Measurements from ENCODE around the gene AUP1.
"Not testable (repeated sequence)": the region's sequence is repeated elsewhere in the genome, so short reads cannot be mapped to it uniquely, and the experiment has no call there.

The AUP1 gene

GRCh38 chr2:74569686-74570085 lies 40.2 kb upstream of the AUP1 start:
- Histone ChIP-seq H3K4me1 (ENCODE audit: control insufficient read depth, insufficient read depth, low read length, poor library complexity, severe bottlenecking) (no peaks in the 10 kb centered on the region), H3K36me3 (ENCODE audit: control insufficient read depth, insufficient read depth, low read length) (no peaks in the 10 kb centered on the region), H3K27ac (ENCODE audit: insufficient read depth, low read length, poor library complexity, severe bottlenecking) (no peak overlapping the region), H3K27me3 (replicated peaks; ENCODE audit: control insufficient read depth, insufficient read depth, low read length, poor library complexity, severe bottlenecking) (no peaks in the 10 kb centered on the region), H3K4me3 (ENCODE audit: insufficient read depth, low read depth, low read length, poor library complexity, severe bottlenecking) (no peak overlapping the region), H3K9me3 (ENCODE audit: control insufficient read depth, low read length) (no peaks in the 10 kb centered on the region)
- no peak for DNase-seq

GRCh38 chr2:74567881-74568280 lies 38.4 kb upstream of the AUP1 start:
- no peaks in the 10 kb centered on the region for H3K36me3 ChIP-seq (ENCODE audit: control insufficient read depth, insufficient read depth, low read length)
- H3K27me3 ChIP-seq (replicated peaks; ENCODE audit: control insufficient read depth, insufficient read depth, low read length, poor library complexity, severe bottlenecking), result peaks cover 3% of the 10 kb centered on the region
- no peaks in the 10 kb centered on the region for H3K4me1 ChIP-seq (ENCODE audit: control insufficient read depth, insufficient read depth, low read length, poor library complexity, severe bottlenecking)
- H3K4me3 ChIP-seq (ENCODE audit: insufficient read depth, low read depth, low read length, poor library complexity, severe bottlenecking), result no peak overlapping the region
- no peaks in the 10 kb centered on the region for H3K9me3 ChIP-seq (ENCODE audit: control insufficient read depth, low read length)
- DNase-seq, result no peak
- no peak overlapping the region for H3K27ac ChIP-seq (ENCODE audit: insufficient read depth, low read length, poor library complexity, severe bottlenecking)

- no peak for DNase-seq
- H3K36me3 ChIP-seq (ENCODE audit: control insufficient read depth, insufficient read depth, low read length), result no peaks in the 10 kb centered on the region
- no peaks in the 10 kb centered on the region for H3K9me3 ChIP-seq (ENCODE audit: control insufficient read depth, low read length)
- no peaks in the 10 kb centered on the region for H3K4me1 ChIP-seq (ENCODE audit: control insufficient read depth, insufficient read depth, low read length, poor library complexity, severe bottlenecking)
- H3K27me3 ChIP-seq (replicated peaks; ENCODE audit: control insufficient read depth, insufficient read depth, low read length, poor library complexity, severe bottlenecking), result peaks cover 3% of the 10 kb centered on the region
- H3K4me3 ChIP-seq (ENCODE audit: insufficient read depth, low read depth, low read length, poor library complexity, severe bottlenecking), result no peak overlapping the region
- no peak overlapping the region for H3K27ac ChIP-seq (ENCODE audit: insufficient read depth, low read length, poor library complexity, severe bottlenecking)
These were observed 37.2 kb upstream of the AUP1 start for GRCh38 chr2:74566754-74567085.

GRCh38 chr2:74566076-74566753 lies 36.7 kb upstream of the AUP1 start:
- Histone ChIP-seq H3K36me3 (ENCODE audit: control insufficient read depth, insufficient read depth, low read length) (no peaks in the 10 kb centered on the region), H3K27me3 (replicated peaks; ENCODE audit: control insufficient read depth, insufficient read depth, low read length, poor library complexity, severe bottlenecking) (peaks cover 3% of the 10 kb centered on the region), H3K4me3 (ENCODE audit: insufficient read depth, low read depth, low read length, poor library complexity, severe bottlenecking) (no peak overlapping the region), H3K4me1 (ENCODE audit: control insufficient read depth, insufficient read depth, low read length, poor library complexity, severe bottlenecking) (no peaks in the 10 kb centered on the region), H3K27ac (ENCODE audit: insufficient read depth, low read length, poor library complexity, severe bottlenecking) (no peak overlapping the region), H3K9me3 (ENCODE audit: control insufficient read depth, low read length) (no peaks in the 10 kb centered on the region)
- no peak for DNase-seq

- Histone ChIP-seq H3K27me3 (replicated peaks; ENCODE audit: control insufficient read depth, insufficient read depth, low read length, poor library complexity, severe bottlenecking) (peaks cover 3% of the 10 kb centered on the region), H3K9me3 (ENCODE audit: control insufficient read depth, low read length) (no peaks in the 10 kb centered on the region), H3K4me1 (ENCODE audit: control insufficient read depth, insufficient read depth, low read length, poor library complexity, severe bottlenecking) (no peaks in the 10 kb centered on the region), H3K36me3 (ENCODE audit: control insufficient read depth, insufficient read depth, low read length) (no peaks in the 10 kb centered on the region), H3K27ac (ENCODE audit: insufficient read depth, low read length, poor library complexity, severe bottlenecking) (no peak overlapping the region), H3K4me3 (ENCODE audit: insufficient read depth, low read depth, low read length, poor library complexity, severe bottlenecking) (no peak overlapping the region)
- no peak for DNase-seq
These were observed 34.7 kb upstream of the AUP1 start for GRCh38 chr2:74564222-74564621.

GRCh38 chr2:74562126-74562775 lies 32.7 kb upstream of the AUP1 start:
- Histone ChIP-seq H3K4me3 (ENCODE audit: insufficient read depth, low read depth, low read length, poor library complexity, severe bottlenecking) (no peak overlapping the region), H3K4me1 (ENCODE audit: control insufficient read depth, insufficient read depth, low read length, poor library complexity, severe bottlenecking) (no peaks in the 10 kb centered on the region), H3K9me3 (ENCODE audit: control insufficient read depth, low read length) (no peaks in the 10 kb centered on the region), H3K27ac (ENCODE audit: insufficient read depth, low read length, poor library complexity, severe bottlenecking) (no peak overlapping the region), H3K27me3 (replicated peaks; ENCODE audit: control insufficient read depth, insufficient read depth, low read length, poor library complexity, severe bottlenecking) (peaks cover 3% of the 10 kb centered on the region), H3K36me3 (ENCODE audit: control insufficient read depth, insufficient read depth, low read length) (no peaks in the 10 kb centered on the region)
- no peak for DNase-seq

GRCh38 chr2:74561022-74561421 lies 31.5 kb upstream of the AUP1 start:
- not testable (repeated sequence) for H3K27ac ChIP-seq (ENCODE audit: insufficient read depth, low read length, poor library complexity, severe bottlenecking); DNase-seq; H3K36me3 ChIP-seq (ENCODE audit: control insufficient read depth, insufficient read depth, low read length); H3K4me3 ChIP-seq (ENCODE audit: insufficient read depth, low read depth, low read length, poor library complexity, severe bottlenecking); H3K4me1 ChIP-seq (ENCODE audit: control insufficient read depth, insufficient read depth, low read length, poor library complexity, severe bottlenecking); H3K27me3 ChIP-seq (replicated peaks; ENCODE audit: control insufficient read depth, insufficient read depth, low read length, poor library complexity, severe bottlenecking); H3K9me3 ChIP-seq (ENCODE audit: control insufficient read depth, low read length)

- Histone ChIP-seq H3K4me1 (ENCODE audit: control insufficient read depth, insufficient read depth, low read length, poor library complexity, severe bottlenecking) (peaks cover 7% of the 10 kb centered on the region), H3K27ac (ENCODE audit: insufficient read depth, low read length, poor library complexity, severe bottlenecking) (no peak overlapping the region), H3K36me3 (ENCODE audit: control insufficient read depth, insufficient read depth, low read length) (peaks cover 9% of the 10 kb centered on the region)
These were observed 31.1 kb upstream of the AUP1 start for GRCh38 chr2:74560591-74560990.

GRCh38 chr2:74559912-74560311 lies 30.4 kb upstream of the AUP1 start:
- H3K4me1 ChIP-seq (ENCODE audit: control insufficient read depth, insufficient read depth, low read length, poor library complexity, severe bottlenecking), result peaks cover 14% of the 10 kb centered on the region

More at GRCh38 chr2:74560591-74560990, 31.1 kb upstream of the AUP1 start:
- no peak for DNase-seq
- H3K9me3 ChIP-seq (ENCODE audit: control insufficient read depth, low read length), result no peaks in the 10 kb centered on the region
- peaks cover 3% of the 10 kb centered on the region for H3K27me3 ChIP-seq (replicated peaks; ENCODE audit: control insufficient read depth, insufficient read depth, low read length, poor library complexity, severe bottlenecking)
- no peak overlapping the region for H3K4me3 ChIP-seq (ENCODE audit: insufficient read depth, low read depth, low read length, poor library complexity, severe bottlenecking)

GRCh38 chr2:74558284-74559230 lies 29.1 kb upstream of the AUP1 start:
- Histone ChIP-seq H3K9me3 (ENCODE audit: control insufficient read depth, low read length) (no peaks in the 10 kb centered on the region), H3K27me3 (replicated peaks; ENCODE audit: control insufficient read depth, insufficient read depth, low read length, poor library complexity, severe bottlenecking) (peaks cover under 1% of the 10 kb centered on the region), H3K36me3 (ENCODE audit: control insufficient read depth, insufficient read depth, low read length) (peaks cover 9% of the 10 kb centered on the region), H3K4me1 (ENCODE audit: control insufficient read depth, insufficient read depth, low read length, poor library complexity, severe bottlenecking) (peaks cover 19% of the 10 kb centered on the region), H3K4me3 (ENCODE audit: insufficient read depth, low read depth, low read length, poor library complexity, severe bottlenecking) (no peak overlapping the region), H3K27ac (ENCODE audit: insufficient read depth, low read length, poor library complexity, severe bottlenecking) (no peak overlapping the region)
- DNase-seq, result no peak

More at GRCh38 chr2:74559912-74560311, 30.4 kb upstream of the AUP1 start:
- H3K27ac ChIP-seq (ENCODE audit: insufficient read depth, low read length, poor library complexity, severe bottlenecking), result no peak overlapping the region
- H3K36me3 ChIP-seq (ENCODE audit: control insufficient read depth, insufficient read depth, low read length), result peaks cover 9% of the 10 kb centered on the region
- H3K9me3 ChIP-seq (ENCODE audit: control insufficient read depth, low read length), result no peaks in the 10 kb centered on the region
- peaks cover 3% of the 10 kb centered on the region for H3K27me3 ChIP-seq (replicated peaks; ENCODE audit: control insufficient read depth, insufficient read depth, low read length, poor library complexity, severe bottlenecking)
- no peak overlapping the region for H3K4me3 ChIP-seq (ENCODE audit: insufficient read depth, low read depth, low read length, poor library complexity, severe bottlenecking)
- no peak for DNase-seq
